SKM-1 treated with dmso at 0.1 percent for 144 hours (cell line): ENCODE results near the gene SCN4B.

Experiments used
- DNase-seq: peaks from one replicate; lab custom pipeline; 2025; ENCODE audit not compliant: unreplicated experiment; lab: John Stamatoyannopoulos, UW

Gene SCN4B

GRCh38 chr11:118175031-118175992 lies 22.7 kb upstream of the SCN4B start:
- DNase-seq = peak; percentile 31

- DNase-seq = no peak
Measured at GRCh38 chr11:118174006-118174567, 21.5 kb upstream of the SCN4B start.

GRCh38 chr11:118172356-118172755 lies 19.7 kb upstream of the SCN4B start:
- no peak for DNase-seq

GRCh38 chr11:118171269-118172062 lies 18.8 kb upstream of the SCN4B start:
- peak; percentile 61 for DNase-seq

GRCh38 chr11:118170882-118171268 lies 18.3 kb upstream of the SCN4B start:
- DNase-seq = no peak

GRCh38 chr11:118170231-118170630 lies 17.6 kb upstream of the SCN4B start:
- no peak for DNase-seq

GRCh38 chr11:118169300-118170140 lies 16.9 kb upstream of the SCN4B start:
- no peak for DNase-seq

GRCh38 chr11:118168751-118169150 lies 16.1 kb upstream of the SCN4B start:
- no peak for DNase-seq

- DNase-seq = no peak
Measured at GRCh38 chr11:118168316-118168715, 15.7 kb upstream of the SCN4B start.

GRCh38 chr11:118167906-118168305 lies 15.3 kb upstream of the SCN4B start:
- DNase-seq = no peak

- DNase-seq = no peak
Measured at GRCh38 chr11:118167253-118167652, 14.6 kb upstream of the SCN4B start.

- no peak for DNase-seq
Measured at GRCh38 chr11:118166641-118167040, 14.0 kb upstream of the SCN4B start.

GRCh38 chr11:118164885-118165284 lies 12.3 kb upstream of the SCN4B start:
- no peak for DNase-seq

GRCh38 chr11:118163494-118163893 lies 10.9 kb upstream of the SCN4B start:
- no peak for DNase-seq

- no peak for DNase-seq
Measured at GRCh38 chr11:118162846-118163245, 10.2 kb upstream of the SCN4B start.

GRCh38 chr11:118161786-118162185 lies 9.2 kb upstream of the SCN4B start:
- DNase-seq = no peak

- DNase-seq = no peak
Measured at GRCh38 chr11:118157186-118157895, 4.7 kb upstream of the SCN4B start.

GRCh38 chr11:118156531-118157185 lies 4.0 kb upstream of the SCN4B start:
- no peak for DNase-seq

GRCh38 chr11:118155776-118156530 lies 3.3 kb upstream of the SCN4B start:
- DNase-seq = no peak
